ENCODE measurements around the gene OXLD1.
A peak's percentile ranks its signal among the peaks of the same experiment; 100 is the strongest.

Gene OXLD1

DNA sequence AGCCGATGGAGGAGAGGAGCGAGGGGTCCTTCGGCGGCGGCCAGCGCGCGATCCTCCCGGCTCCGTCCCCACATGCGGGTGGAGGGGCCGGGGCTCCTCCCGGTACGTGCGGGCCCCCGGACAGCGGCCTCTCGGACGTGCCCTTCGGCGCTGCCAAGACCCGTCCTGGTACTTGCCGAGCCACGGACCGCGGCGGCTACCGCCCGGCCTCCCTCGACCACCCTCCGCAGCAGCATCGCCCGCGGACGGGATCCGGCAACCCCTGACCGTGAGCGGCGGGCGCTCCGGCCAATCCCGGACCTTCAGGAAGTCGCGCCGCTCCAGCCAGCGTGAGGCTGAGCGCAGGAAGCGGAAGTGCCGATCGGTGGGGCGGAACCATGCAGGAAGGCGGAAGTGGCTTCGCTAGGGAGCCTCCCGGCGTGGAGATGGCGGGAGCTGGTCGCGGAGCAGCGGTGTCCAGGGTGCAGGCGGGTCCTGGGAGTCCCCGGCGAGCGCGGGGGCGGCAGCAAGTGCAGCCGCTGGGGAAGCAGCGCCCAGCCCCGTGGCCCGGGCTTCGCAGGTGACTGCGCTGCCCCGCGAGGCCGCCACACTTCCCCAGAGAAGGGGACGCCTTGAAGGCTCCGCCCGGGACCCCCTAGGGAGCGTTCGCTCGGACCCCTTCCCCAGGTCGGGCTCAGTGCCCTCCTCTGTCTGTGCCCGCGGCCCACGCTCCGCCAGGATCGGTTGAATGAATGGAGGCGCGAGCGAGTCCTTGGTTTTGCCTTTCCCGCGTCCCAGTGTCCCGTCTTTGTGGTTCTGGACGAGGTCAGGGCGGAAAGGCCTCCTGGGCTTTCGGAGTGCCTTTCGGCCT is at the start of gene OXLD1, which contains the start of gene CCDC137:
TSS of gene OXLD1 (minus strand) at position 264 of the 850 bp plus-strand sequence. CDS start at position 236, 28 bp downstream.
TSS of gene CCDC137 (plus strand) at position 396 of the 850 bp plus-strand sequence. CDS start at position 426, 30 bp downstream.
- DNase-seq (ENCODE audit: low read depth in 2 of 2): peak; percentile 72 to 80

DNA sequence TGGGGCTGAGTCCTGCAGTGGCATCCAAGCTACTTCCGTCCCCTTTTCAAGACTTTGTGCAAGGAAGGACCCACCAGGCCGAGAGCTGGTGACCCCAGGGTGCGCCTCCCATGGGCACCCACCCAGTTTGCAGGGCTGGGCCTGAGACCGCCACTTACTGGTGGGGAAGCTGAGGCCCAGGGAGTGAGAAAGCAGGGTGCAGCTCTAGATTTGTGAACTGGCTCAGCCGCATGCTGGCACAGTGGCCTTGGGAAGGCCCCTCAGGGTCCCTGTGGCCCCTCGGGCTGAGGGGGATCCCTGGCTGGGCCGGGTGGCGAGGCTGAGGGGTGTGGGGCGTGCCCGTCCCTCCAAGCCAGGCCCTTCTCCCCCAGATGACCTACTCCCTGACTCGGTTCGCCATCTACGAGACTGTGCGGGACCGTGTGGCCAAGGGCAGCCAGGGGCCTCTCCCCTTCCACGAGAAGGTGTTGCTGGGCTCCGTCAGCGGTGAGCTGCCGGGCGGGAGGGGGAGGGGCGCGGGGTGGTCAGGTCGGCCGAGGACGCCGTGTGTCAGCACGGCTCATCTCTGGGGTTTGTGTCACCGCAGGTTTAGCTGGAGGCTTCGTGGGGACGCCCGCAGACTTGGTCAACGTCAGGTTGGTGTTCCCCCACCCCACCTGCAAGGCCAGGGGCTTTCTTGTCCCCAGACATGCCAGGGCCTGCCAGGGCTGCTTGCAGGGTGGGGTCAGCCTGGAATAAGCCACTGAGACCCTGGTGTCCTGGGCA is 48.9 kb upstream of the OXLD1 start:
- DNase-seq (ENCODE audit: low read depth in 2 of 2): no peak

DNA sequence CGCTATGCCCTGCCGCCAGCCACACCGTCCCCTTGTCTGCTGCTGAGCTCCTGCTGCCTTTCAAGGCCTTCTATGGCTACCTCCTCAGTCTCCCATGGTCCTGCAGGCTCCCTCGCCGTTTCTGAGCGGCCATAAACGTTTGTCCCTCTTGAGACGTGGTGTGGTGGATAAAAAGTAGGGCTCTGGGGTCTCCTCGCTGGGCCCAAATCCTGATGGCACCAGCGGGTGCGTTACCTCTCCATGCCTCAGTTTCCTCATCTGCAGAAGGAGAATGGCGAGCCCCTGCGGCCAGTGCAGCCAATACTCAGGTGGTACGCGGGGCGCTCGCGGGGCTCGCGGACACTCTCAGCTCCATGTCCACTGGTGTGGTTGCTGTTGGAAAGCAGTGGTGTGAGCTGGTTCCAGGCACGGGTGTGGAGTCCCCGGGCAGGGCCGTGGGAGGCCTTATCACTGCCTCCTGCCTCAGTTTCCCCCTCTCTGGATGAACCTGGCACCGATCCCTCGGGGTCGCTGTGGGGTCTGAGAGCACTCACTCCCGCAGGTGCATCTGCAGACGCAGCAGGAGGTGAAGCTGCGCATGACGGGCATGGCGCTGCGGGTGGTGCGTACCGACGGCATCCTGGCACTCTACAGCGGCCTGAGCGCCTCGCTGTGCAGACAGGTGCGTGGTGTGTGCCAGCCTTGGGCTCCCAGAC is 48.2 kb upstream of the OXLD1 start:
- no peak for DNase-seq (ENCODE audit: low read depth in 2 of 2)

DNA sequence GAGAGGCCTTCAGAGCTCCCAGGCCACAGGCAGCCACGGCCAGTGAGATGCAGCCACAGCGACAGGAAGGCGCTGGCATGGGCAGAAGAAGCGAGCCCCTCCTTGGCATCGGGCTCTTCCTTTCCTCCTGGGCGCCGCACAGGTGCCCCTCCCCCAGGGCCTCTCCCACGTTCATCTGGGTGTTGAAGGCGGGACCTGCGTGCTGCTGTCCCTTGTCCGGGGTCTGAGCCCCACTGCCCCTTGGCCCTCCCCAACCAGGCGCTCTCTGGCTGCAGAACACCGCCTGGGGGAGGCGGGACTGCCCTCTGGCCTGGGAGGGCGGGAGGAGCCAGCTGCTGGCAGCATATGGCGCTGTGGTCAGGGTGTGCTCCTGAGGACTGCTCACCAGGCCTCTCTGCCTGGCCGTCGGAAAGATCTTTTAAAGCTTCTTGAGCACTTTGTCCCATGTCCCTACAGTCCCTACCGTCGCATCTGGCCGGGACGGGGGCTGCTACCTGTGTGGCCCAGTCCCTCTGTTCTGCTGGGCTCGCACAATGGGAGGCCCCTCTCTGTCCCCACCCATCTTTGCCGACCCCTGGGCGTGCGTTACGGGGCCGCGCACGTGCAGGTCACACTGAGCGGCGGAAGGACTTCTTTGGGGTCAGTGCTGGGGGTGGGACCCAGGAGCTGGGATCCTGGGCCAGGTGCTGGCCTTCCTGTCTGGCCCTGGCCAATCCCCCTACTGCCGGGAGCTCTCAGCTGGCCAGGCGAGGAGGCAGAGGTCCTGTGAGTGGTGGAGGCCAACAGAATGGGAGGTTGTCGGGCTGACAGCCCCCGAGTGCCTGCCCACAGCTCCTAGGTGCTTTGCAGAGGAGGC is 47.4 kb upstream of the OXLD1 start:
- no peak for DNase-seq (ENCODE audit: low read depth in 2 of 2)

DNA sequence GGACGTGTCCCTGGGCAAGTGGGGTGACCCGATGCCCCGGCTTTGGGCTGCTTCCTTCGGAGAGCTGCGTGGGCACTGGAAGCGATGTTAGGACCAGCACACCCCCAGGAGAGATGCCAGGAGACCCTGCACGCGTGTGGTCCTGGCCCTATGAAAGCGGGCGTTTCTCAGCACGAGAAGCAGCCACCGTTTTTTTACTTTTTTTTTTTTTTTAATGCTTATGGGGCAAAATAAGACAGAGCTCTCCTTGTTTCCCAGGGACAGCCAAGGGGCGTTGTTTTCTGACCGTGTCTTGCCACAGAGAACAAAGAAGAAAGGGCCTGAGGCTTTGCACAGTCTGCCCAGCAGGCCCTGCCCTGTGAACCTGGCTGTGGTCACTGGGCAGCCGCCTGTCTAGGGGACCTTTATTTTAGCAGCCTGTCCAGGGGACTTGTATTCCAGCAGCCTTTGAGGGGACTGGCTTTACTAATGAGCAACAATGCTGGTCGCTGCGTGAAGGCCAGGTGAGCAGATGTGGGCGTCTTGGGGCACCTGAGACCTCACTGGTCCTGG is 46.7 kb upstream of the OXLD1 start:
- DNase-seq (ENCODE audit: low read depth in 2 of 2): no peak

DNA sequence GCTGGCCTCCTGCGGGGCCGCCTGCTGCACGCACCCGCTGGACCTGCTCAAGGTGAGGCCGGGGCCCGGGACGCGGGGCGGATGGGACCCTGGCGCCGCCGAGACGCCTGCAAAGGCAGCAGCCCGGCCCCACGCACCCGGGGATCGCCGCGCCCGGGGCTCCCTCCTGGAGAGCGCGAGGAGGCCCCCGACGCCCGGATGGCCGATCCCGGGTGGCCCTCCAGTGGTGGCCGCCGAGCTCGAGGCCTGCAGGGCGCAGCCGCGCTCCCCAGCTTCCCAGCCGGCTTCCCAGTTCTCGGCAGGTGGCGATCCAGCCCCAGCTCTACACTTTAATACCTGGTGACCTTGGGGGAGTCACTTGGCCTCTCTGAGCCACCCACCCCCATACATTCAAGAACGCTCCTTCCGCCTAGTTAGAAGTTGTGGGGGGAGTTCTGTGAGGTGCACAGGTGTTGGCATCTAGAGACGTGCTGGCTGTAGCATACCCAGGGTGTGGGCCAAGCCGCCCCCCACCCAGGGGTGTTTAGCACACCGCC is 46.1 kb upstream of the OXLD1 start:
- DNase-seq (ENCODE audit: low read depth in 2 of 2): no peak

DNA sequence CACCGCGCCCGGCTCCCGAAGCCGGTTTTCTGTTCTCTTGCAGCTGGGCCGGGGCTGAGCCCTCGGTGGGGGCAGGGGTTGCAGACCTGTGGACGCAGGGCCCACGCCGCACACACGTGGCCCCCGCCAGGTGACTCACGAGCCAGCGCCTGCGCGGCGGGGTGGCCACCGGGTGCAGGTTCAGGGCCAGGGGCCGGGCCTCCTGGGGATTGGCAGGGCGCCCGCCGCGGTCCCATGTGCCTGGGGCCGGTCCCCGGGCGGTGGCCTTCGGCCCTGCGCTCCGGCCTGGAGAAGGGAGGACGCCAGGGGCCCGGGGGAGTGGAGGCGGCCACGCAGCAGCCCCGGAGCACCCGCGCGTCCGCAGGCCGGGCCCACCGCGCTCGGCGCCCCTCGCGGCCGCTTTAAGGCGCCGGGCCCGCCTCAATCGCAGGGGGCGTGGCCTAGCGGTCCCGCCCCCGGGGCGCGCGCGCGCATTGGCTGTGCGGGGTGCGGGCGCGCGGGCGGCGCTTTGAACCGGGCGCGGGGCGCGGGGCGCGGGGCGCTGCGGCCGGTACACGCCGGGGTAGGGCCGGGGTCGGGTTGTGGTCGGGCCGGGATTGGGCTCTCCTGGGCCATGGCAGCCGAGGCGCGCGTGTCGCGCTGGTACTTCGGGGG is 45.5 kb upstream of the OXLD1 start, which contains the start of gene SLC25A10:
TSS of gene SLC25A10 (plus strand) at position 471 of the 654 bp plus-strand sequence. CDS start at position 614, 143 bp downstream.
- peak; percentile 36 to 64 for DNase-seq (ENCODE audit: low read depth in 2 of 2)

DNA sequence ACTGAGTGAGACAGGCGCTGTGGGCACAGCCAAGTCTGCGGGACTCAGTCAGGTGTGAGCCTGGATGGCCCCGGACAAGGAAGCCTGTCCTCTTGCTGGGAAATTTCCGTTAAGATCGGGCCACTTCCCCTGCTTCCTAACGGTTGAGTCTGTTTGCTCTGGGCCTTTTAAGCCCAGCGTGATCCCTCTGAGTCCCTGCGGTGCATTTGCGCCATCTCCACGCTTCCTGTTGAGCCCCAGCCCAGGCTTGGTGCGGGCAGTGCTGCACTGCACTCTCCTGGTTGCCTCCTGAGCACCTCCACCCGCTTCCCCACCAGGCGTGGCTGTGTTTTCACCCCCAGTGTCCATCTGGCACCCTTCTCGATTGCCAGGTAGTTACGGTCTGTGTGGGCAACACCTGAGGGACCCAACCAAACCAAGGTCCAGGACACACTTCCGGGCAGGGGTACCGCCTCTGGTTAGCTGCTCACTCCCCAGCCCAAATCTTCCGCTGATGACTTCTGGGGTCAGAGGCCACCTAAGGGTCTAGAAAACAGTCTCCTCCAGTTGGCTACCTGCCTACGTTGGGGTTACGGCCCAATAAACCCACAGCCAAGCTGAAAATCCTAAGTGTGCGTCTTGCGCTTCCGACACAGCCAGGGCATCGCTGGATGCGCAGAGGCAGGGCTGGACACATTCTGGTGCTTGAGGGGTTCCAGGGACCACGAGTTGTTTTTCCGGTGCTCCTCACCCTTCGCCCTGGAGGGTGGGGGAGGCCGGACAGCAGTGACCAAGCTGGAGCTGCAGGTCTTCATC is 44.3 kb upstream of the OXLD1 start:
- DNase-seq (ENCODE audit: low read depth in 2 of 2): no peak

DNA sequence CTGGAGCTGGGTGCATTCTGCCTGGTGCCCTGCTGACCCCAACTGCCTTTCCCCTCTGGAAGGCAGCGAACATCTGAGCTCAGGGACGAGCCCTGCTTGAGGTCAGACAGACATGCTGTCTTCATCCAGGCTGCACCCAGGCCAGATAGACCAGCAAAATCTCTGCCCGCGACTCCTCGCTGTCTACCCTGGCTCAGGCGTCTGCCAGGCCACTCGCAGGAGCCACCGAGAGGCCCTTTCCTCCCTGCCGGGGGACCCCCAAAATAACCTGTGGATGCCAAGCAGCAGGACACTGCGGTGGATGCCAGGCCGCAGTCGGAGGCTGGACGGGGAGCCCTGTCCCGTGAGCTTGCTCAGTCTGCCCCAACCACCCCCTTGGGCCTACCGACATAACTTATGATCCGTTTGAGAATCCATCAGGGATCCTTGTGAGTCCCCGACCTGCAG is 42.4 kb upstream of the OXLD1 start:
- no peak for DNase-seq (ENCODE audit: low read depth in 2 of 2)

DNA sequence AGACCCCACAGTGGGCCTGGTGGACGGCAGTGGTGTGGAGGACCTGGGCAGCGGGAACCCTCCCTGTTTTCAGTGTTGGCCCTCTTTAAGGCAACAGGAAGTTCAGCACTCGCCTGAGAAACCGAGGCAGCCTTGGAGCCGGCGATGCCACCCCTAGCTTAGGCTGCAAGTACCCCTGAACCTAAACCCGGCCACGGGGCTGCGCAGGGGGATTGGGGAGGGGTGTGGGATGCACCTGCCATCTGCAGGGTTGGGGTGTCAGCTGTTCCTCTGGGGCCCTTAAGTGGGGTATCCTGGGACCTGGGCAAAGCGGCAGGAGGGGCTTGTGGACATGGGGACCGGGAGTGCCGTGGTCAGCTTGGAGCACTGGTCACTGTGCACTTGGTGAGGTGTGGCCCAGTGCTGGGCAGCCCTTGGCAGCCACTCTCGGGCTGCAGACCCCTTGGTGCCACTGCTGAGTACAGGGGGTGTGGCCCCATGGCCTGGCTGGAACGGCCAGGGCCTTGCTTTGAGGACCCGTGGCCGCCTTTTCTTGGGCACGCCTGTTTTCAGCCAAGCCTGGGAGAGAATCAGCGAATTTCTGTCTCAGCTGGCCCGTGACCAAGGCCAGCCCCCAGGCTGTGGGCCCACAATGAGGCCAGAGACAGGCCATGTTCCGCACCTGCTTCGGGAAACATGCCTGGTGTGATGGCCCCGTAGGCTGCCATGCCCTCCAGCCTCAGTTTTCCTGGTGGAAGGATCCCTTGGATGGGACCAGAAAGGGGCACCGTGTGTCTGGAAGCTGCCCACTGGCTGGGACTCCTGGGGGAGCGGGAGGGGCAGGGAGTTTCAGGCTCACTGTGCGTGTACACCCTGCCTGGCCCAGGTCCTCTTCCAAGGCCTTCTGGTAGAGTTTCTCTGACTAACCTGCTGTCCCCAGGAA is 41.6 kb upstream of the OXLD1 start:
- DNase-seq (ENCODE audit: low read depth in 2 of 2): no peak

DNA sequence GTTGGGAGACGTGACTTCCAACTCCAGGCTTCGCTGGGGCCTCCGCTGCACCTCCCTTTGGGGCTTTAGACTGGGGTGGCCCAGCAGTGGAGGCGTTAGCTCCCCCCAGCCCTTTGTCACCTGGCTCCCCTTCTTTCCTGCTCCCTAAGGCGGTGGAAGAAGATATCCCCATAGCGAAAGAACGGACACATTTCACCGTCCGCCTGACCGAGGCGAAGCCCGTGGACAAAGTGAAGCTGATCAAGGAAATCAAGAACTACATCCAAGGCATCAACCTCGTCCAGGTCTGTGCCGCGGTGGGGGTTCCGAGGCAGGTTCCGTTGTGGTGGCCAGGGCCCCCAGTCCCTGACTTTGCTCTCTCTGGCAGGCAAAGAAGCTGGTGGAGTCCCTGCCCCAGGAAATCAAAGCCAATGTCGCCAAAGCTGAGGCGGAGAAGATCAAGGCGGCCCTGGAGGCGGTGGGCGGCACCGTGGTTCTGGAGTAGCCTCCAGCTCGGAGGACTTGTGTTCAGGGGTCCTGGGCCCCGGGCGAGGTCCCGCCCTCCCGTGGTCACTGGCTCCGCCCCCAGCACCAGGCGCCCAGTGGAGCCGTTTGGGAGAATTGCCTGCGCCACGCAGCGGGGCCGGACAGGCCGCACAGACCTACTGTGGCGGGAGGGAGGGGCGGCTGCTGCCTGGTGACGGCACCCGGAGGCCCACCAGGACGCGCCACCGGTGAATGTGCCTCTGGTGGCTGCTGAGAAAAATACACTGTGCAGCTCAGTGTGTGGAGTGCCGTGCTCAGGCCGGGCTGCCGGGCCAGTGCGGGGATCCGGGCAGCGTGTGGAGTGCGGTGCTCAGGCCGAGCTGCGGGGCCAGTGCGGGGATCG is 40.6 kb upstream of the OXLD1 start:
- DNase-seq (ENCODE audit: low read depth in 2 of 2): no peak

DNA sequence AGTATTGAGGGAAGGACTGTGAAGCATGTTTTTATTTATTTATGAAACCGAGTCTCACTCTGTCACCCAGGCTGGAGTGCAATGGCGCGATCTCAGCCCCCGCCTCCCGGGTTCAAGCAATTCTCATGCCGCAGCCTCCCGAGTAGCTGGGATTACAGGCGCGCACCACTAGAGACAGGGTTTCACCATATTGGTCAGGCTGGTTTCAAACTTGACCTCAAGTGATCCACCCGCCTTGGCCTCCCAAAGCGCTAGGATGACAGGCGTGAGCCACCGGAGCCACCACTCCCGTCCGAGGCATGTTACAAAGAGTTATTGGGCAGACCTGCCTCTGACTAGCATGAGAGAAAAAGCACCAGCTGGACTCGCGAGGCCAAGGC is 39.8 kb upstream of the OXLD1 start:
- no peak for DNase-seq (ENCODE audit: low read depth in 2 of 2)

DNA sequence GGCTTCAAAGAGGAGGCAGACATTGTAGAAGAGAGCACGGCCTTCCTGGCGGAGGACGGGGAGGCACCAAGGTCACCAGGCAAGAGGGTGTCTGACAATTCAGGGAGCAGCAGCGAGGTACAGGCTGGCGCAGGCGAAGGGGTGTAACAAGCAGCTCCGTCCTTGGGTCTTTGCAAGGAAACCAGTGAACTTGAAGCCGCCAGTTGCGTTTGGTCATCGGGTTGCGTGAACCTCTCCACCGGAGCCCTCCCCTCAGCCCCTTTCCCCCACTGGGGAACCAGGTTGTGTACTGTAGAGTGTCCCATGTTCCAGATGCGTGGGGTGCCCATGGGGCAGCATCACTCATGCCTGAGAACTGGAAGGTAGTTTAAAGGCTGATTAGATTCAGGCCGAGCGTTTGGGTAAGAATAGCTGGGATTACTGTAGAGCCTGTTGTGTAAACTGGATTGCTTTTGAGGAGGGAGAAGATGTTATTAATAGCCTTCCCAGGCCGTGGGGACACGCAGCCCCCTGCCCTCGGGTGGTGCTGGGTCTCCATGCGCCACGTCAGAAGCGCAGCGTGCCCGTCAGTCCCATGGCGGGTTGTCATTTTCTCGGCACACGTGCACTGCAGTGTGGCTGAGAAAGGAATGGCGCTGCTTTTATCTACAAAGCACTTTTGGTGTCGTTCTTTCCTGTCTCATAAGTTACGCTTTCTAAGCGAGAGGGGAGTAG is 39.3 kb upstream of the OXLD1 start:
- DNase-seq (ENCODE audit: low read depth in 2 of 2): no peak

DNA sequence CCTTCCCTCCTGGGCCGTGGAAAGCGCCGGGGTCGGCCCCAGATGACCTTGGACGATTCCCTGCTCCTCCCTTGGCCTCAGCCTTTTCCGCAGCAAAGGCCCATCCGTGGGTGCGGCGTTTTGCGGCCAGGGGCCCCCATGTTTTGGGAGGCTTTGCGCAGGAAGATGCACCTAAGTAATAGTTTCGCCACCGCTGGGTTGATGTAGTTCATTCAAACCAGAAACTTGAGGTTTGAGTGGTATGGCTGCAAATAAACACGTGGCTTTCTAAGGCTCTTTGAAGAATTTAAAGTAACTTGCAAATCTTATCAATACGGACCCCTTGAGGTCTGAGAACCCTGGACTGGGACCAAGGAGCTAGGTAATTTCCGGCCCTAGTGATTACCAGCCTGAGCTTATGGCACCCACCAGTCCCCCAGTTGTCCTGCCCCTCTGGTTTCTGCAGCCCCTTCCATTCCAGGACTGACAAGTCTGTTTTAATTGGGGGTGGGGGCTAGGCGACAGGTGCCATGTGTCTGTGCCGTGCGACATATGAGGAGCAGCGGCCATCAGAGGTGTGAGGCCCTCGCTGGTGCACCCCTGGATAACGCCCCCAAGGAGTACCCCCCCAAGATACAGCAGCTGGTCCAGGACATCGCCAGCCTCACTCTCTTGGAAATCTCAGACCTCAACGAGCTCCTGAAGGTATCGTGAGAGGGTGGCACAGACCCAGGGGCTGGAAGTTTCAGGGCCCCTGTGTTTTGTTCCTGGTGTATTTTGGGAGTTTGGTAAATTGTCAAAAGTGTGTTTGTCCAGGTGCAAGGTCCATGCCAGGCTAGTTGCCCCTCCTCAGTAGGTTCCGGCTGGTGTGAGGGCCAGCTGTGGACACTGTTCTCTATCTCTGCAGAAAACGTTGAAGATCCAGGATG is 37.6 kb upstream of the OXLD1 start:
- no peak for DNase-seq (ENCODE audit: low read depth in 2 of 2)
